OCI-LY3 (cell line): ENCODE measurements around the gene DHX35.

ENCODE experiments used
- CTCF ChIP-seq: fragments of 200-600, 300-600 bp; sonication (generic); IDR thresholded peaks from 2 replicates; pipeline ENCODE4 v1.5.1; 2014; ENCODE audit warnings: antibody characterized with exemption, low read length, low read depth
- EZH2phosphoT487 ChIP-seq: fragments of 200-600 bp; shearing (Covaris generic); IDR thresholded peaks from 2 replicates; pipeline ENCODE4 v1.6.1; 2018; ENCODE audit warnings: antibody characterized with exemption, mixed run types, low read depth

- TF ChIP-seq CTCF = no peak
- no peak for TF ChIP-seq EZH2phosphoT487
These were observed 8.2 kb downstream of the DHX35 start for GRCh38 chr20:38970302-38970701.
